NCI-H2227 (cell line): ENCODE results near the gene MKNK2.

Experiments used
- DNase-seq: peaks from one replicate; lab custom pipeline; 2025; ENCODE audit not compliant: unreplicated experiment; lab: John Stamatoyannopoulos, UW

MKNK2 gene

GRCh38 chr19:2033115-2033824 lies 17.8 kb downstream of the MKNK2 start:
- DNase-seq, result no peak

GRCh38 chr19:2032296-2032941 lies 18.6 kb downstream of the MKNK2 start:
- peak; percentile 56 for DNase-seq

- DNase-seq, result no peak
Observed at GRCh38 chr19:2027361-2027760, 23.7 kb downstream of the MKNK2 start.

- no peak for DNase-seq
Observed at GRCh38 chr19:2026770-2027169, 24.3 kb downstream of the MKNK2 start.

GRCh38 chr19:2022289-2022688 lies 28.8 kb downstream of the MKNK2 start:
- DNase-seq, result no peak

DNA sequence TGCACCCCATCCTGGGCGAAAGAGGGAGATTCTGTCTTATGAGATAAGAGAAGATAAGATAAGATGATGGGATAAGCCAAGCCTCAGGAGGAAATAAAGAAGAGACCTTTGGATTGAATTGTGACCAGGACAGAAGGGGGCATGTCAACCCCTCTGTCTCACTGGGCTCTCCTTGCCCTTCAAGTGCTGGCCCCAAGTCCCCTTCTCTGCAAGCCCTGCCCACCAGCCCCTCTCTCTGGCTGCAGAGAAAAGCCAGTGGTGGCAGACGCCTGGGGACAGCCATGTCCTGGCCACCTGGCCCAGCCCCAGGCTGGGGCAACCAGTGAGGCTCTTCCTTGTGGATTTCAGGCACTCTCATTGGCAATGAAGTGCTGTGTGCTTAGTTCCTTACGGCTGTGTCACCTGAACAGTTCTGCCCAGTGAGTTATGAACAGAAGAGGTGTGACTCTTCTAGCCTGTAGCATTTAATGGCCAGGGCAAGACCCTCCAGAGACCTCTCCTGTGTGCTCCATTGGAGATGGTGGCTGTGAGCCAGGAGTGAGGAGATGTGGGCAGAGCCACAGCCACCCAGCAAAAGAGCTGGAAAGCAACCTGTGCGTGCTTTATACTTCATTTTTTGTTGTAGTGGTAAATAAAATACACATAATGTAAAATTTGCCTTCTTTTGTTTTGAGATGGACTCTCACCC lies 29.4 kb downstream of the MKNK2 start:
- DNase-seq, result no peak

GRCh38 chr19:2018752-2019151 lies 32.3 kb downstream of the MKNK2 start:
- no peak for DNase-seq

DNA sequence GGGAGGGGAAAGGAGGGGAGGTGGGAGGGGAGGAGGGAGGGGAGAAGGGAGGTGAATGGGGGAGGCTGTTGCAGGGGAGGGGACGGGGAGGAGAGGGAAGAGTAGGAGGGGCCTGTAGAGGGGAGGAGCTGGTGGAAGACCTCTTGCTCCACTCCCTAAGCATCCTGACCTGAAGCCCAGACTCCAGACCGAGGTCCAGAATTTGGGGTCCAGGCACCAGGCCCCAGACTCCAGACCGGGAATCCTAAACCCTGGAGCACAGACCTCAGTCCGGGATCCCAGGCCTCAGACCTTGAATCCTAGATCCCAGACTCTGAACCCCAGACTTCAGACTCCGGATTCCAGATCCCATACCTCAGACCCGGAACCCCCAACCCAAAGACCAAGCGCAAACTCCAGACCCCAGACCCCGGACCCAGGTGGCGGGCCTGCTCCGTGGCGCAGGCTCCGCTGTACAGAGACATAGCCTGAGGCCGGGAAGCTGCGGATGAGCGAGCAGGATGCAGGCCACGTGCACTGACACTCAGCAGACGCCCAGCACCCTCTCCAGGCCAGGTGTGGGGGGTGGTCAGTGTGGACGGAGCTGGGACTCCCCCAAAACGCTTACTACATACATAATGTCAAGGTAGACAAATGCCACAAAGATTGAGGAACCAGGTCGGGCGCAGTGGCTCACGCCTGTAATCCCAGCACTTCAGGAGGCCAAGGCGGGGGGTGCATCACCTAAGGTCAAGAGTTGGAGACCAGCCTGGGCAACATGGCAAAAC lies 34.8 kb downstream of the MKNK2 start:
- DNase-seq, result peak; percentile 19

- DNase-seq, result peak; percentile 64
Observed at GRCh38 chr19:2015608-2015950, 35.5 kb downstream of the MKNK2 start, which contains the start of gene BTBD2. Gene BTBD2, minus strand, starts transcription at chr19:2015714. Its CDS starts 11 bp downstream, at chr19:2015703.

GRCh38 chr19:2014731-2015607 lies 36.1 kb downstream of the MKNK2 start:
- peak; percentile 51 for DNase-seq

DNA sequence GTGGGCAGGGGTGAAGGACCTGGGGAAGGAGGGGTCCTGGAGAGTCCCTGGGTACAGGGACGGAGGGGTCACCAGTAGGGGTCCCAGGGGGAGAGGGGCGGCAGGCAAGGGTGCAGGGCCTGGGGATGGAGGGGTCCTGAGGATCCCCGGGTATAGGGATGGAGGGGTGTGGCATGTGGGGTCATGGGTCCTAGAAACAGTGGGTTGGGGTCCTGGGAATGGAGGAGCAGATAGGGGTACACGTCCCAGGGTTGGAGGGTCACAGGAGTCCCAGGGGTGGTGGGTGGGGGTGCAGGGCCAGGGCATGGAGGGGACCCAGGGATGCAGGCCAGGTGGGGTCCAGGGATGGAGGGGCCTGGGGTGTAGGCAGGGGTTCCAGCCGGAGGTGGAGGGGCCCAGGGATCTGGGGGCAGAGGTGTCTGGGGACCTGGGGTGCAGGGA lies 36.9 kb downstream of the MKNK2 start:
- DNase-seq, result no peak

- no peak for DNase-seq
Observed at GRCh38 chr19:2013683-2013961, 37.4 kb downstream of the MKNK2 start.

GRCh38 chr19:2012941-2013682 lies 37.9 kb downstream of the MKNK2 start:
- DNase-seq, result no peak

- no peak for DNase-seq
Observed at GRCh38 chr19:2011169-2011568, 39.9 kb downstream of the MKNK2 start.

DNA sequence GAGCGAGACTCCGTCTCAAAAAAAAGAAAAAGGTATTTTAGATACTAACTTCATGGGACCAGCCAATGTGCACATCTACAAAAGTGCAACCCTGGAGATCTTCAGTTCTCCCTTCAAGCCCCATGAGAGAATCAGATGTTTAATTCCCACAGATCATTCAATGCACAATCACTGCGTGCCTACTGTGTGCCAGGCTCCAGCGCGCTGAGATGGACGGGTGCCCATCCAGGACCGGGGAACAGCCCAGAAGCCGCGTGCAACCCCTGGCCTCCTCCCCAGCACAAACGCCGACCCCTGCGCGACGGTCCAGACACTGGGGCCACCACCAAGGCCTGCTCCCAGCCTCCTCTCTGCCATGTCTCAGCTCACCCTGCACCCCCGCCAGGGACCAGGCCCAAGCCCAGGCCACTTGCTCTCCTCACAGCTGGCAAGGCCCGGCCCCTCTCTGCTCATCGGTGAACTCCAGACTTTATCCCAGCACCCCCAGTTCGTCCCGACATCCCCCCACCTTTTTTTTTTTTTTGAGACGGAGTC lies 40.8 kb downstream of the MKNK2 start:
- no peak for DNase-seq

DNA sequence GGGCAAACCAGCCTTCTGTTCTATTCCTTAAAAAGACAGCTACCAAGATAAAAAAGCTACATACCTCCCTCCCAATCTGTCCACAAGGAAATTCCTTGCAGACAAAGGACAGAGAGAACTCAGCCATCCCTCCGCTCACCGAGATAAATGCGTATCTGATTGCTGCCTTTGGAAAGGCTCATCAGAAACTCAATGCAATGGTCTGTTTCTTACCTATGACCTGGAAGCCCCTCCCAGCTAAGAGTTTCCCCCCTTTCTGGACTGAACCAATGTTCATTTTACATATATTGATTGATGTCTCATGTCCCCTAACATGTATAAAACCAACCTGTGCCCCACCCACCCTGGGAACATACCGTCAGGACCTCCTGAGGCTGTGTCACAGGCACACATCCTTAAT lies 47.2 kb downstream of the MKNK2 start:
- DNase-seq, result no peak

GRCh38 chr19:1999856-2000515 lies 51.1 kb downstream of the MKNK2 start:
- no peak for DNase-seq

DNA sequence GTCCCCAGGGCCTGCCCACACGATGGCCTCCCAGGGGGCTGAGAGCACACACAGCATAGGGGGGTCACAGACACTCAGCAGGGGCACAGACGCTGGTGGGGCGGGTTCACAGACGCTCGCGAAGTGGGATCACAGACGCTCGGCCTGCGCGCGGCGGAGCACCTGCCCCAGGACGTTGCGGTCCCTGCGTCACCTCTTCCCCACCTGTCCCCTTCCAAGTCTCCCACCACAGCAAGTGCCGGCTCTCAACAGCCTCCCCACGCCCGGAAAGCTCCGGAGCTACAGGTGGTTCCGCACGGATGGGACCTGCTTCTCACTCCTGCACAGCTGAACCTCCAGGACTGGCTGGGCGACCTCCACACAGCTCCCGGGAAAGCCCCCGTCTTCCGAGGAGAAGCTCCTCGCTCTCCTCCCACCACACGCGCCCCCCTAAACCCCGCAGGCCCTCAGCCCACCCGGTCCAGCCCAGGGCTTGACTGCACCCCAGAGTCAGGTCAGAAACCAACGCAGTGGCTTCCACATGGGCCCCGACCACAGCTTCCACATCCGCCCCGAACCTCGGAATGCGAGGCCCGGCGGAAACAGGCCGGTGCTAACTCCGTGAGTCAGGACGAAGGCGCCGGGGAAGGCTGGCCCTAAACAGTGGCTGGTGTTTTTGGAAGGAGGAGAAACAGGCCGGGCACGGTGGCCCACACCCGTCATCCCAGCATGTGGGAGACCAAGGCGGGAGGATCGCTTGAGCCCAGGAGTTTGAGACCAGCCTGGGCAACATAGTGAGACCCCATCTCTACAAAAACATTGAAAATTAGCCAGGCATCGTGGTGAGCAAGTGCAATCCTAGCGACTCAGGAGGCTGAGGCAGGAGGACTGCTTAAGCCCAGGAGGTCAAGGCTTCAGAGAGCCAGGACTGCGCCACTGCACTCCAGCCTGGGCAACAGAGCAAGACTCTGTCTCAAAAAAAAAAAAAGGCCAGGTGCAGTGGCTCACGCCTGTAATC lies 52.0 kb downstream of the MKNK2 start:
- DNase-seq, result no peak
